HG02571 (cell line): ENCODE data around the gene COMT.

Source experiments
- ATAC-seq: cut with Tn5 transposase; IDR thresholded peaks from one replicate; pipeline ENCODE4 v1.9.1; 2021; ENCODE audit warnings: mild to moderate bottlenecking, moderate library complexity; ENCODE audit not compliant: unreplicated experiment

The COMT gene

GRCh38 chr22:19981171-19981960 lies 39.8 kb downstream of the COMT start:
- no peak for ATAC-seq

- ATAC-seq, result no peak
These were observed 40.7 kb downstream of the COMT start for GRCh38 chr22:19981961-19982920.

- no peak for ATAC-seq
These were observed 41.5 kb downstream of the COMT start for GRCh38 chr22:19982991-19983578.

GRCh38 chr22:19983741-19984140 lies 42.2 kb downstream of the COMT start:
- ATAC-seq, result no peak

GRCh38 chr22:19984201-19984753 lies 42.7 kb downstream of the COMT start:
- ATAC-seq, result no peak

GRCh38 chr22:19984851-19985811 lies 43.6 kb downstream of the COMT start:
- ATAC-seq, result no peak

GRCh38 chr22:19986011-19986409 lies 44.4 kb downstream of the COMT start:
- no peak for ATAC-seq

- ATAC-seq, result no peak
These were observed 45.1 kb downstream of the COMT start for GRCh38 chr22:19986410-19987341.

GRCh38 chr22:19987394-19988306 lies 46.1 kb downstream of the COMT start:
- ATAC-seq, result no peak

GRCh38 chr22:19988331-19988808 lies 46.8 kb downstream of the COMT start:
- ATAC-seq, result no peak

- ATAC-seq, result no peak
These were observed 47.6 kb downstream of the COMT start for GRCh38 chr22:19988965-19989724.

- ATAC-seq, result no peak
These were observed 48.1 kb downstream of the COMT start for GRCh38 chr22:19989725-19990067.

GRCh38 chr22:19990188-19990587 lies 48.6 kb downstream of the COMT start:
- ATAC-seq, result no peak

GRCh38 chr22:19990609-19991394 lies 49.2 kb downstream of the COMT start:
- no peak for ATAC-seq

GRCh38 chr22:19991395-19991644 lies 49.7 kb downstream of the COMT start:
- no peak for ATAC-seq

- no peak for ATAC-seq
These were observed 50.3 kb downstream of the COMT start for GRCh38 chr22:19991645-19992451.
